GM18499 (cell line): ENCODE results near the gene PLEKHO1.
"Not testable (repeated sequence)": the region's sequence is repeated elsewhere in the genome, so short reads cannot be mapped to it uniquely, and the experiment has no call there.

Experiments used
- ATAC-seq: cut with Tn5 transposase; IDR thresholded peaks from one replicate; pipeline ENCODE4 v1.9.1; 2021; ENCODE audit warnings: moderate number of reproducible peaks; ENCODE audit not compliant: insufficient read depth, unreplicated experiment

The PLEKHO1 gene

GRCh38 chr1:150149271-150150132 lies at the start of gene PLEKHO1:
Gene PLEKHO1 (plus strand): TSS chr1:150149916. CDS start chr1:150150258, 342 bp downstream.
- no peak for ATAC-seq

- no peak for ATAC-seq
These were observed 46.7 kb upstream of the PLEKHO1 start for GRCh38 chr1:150102986-150103385.

GRCh38 chr1:150106341-150106740 lies 43.4 kb upstream of the PLEKHO1 start:
- no peak for ATAC-seq

GRCh38 chr1:150109586-150109985 lies 40.1 kb upstream of the PLEKHO1 start:
- no peak for ATAC-seq

- no peak for ATAC-seq
These were observed 39.6 kb upstream of the PLEKHO1 start for GRCh38 chr1:150110116-150110515.

GRCh38 chr1:150111670-150112069 lies 38.0 kb upstream of the PLEKHO1 start:
- no peak for ATAC-seq

- no peak for ATAC-seq
These were observed 34.6 kb upstream of the PLEKHO1 start for GRCh38 chr1:150115121-150115520.

- ATAC-seq: no peak
These were observed 31.0 kb upstream of the PLEKHO1 start for GRCh38 chr1:150118716-150119115.

- ATAC-seq: no peak
These were observed 28.4 kb upstream of the PLEKHO1 start for GRCh38 chr1:150121236-150121862.

GRCh38 chr1:150126811-150127210 lies 22.9 kb upstream of the PLEKHO1 start:
- no peak for ATAC-seq

GRCh38 chr1:150127464-150127863 lies 22.3 kb upstream of the PLEKHO1 start:
- no peak for ATAC-seq

- no peak for ATAC-seq
These were observed 21.8 kb upstream of the PLEKHO1 start for GRCh38 chr1:150127868-150128267.

GRCh38 chr1:150132372-150132771 lies 17.3 kb upstream of the PLEKHO1 start:
- no peak for ATAC-seq

- ATAC-seq: no peak
These were observed 15.2 kb upstream of the PLEKHO1 start for GRCh38 chr1:150134537-150134936.

- not testable (repeated sequence) for ATAC-seq
These were observed 14.3 kb upstream of the PLEKHO1 start for GRCh38 chr1:150135400-150135799.

GRCh38 chr1:150138044-150138443 lies 11.7 kb upstream of the PLEKHO1 start:
- no peak for ATAC-seq

- ATAC-seq: no peak
These were observed 8.3 kb upstream of the PLEKHO1 start for GRCh38 chr1:150141452-150141851.

- no peak for ATAC-seq
These were observed 7.6 kb upstream of the PLEKHO1 start for GRCh38 chr1:150142083-150142482.

GRCh38 chr1:150144606-150145005 lies 5.1 kb upstream of the PLEKHO1 start:
- no peak for ATAC-seq

- ATAC-seq: not testable (repeated sequence)
These were observed 3.7 kb upstream of the PLEKHO1 start for GRCh38 chr1:150146016-150146415.

GRCh38 chr1:150146849-150147542 lies 2.7 kb upstream of the PLEKHO1 start:
- no peak for ATAC-seq
